BLaER1 treated with 17β-estradiol and CSF1 and Interleukin-3, amounts not matched to agents 10 nM and 100 nM (cell line): ENCODE measurements around the gene RIN1.
A peak's percentile ranks its signal among the peaks of the same experiment; 100 is the strongest.

Source experiments
- H3K27ac ChIP-seq, 11 experiments: shearing (Covaris generic); formaldehyde crosslinking; 2 replicates each; pipeline ENCODE4 v1.8.1; 2022
- H3K27me3 ChIP-seq, 11 experiments: shearing (Covaris generic); formaldehyde crosslinking; 2 replicates each; pipeline ENCODE4 v1.8.1; 2022
- H3K36me3 ChIP-seq, 11 experiments: shearing (Covaris generic); formaldehyde crosslinking; 2 replicates each; pipeline ENCODE4 v1.8.1; 2022
- H3K4me1 ChIP-seq, 10 experiments: shearing (Covaris generic); formaldehyde crosslinking; 2 replicates each; pipeline ENCODE4 v1.8.1; 2022
- H3K4me2 ChIP-seq, 11 experiments: shearing (Covaris generic); formaldehyde crosslinking; 2 replicates each; pipeline ENCODE4 v1.8.1; 2022
- H3K4me3 ChIP-seq, 10 experiments: shearing (Covaris generic); formaldehyde crosslinking; 2 replicates each; pipeline ENCODE4 v1.8.1; 2022
- H3K9ac ChIP-seq, 11 experiments: shearing (Covaris generic); formaldehyde crosslinking; 2 replicates each; pipeline ENCODE4 v1.8.1; 2022
- H3K9me3 ChIP-seq, 11 experiments: shearing (Covaris generic); formaldehyde crosslinking; replicated peaks in 1 of 11; 2 replicates each; pipeline ENCODE4 v1.8.1; 2022
- H4K20me1 ChIP-seq, 11 experiments: shearing (Covaris generic); formaldehyde crosslinking; 2 replicates each; pipeline ENCODE4 v1.8.1; 2022
- Cebpa-rat ChIP-seq, 11 experiments: shearing (Covaris generic); IDR thresholded peaks; 2 replicates each; pipeline ENCODE4 v1.8.1; 2022

Gene RIN1

DNA sequence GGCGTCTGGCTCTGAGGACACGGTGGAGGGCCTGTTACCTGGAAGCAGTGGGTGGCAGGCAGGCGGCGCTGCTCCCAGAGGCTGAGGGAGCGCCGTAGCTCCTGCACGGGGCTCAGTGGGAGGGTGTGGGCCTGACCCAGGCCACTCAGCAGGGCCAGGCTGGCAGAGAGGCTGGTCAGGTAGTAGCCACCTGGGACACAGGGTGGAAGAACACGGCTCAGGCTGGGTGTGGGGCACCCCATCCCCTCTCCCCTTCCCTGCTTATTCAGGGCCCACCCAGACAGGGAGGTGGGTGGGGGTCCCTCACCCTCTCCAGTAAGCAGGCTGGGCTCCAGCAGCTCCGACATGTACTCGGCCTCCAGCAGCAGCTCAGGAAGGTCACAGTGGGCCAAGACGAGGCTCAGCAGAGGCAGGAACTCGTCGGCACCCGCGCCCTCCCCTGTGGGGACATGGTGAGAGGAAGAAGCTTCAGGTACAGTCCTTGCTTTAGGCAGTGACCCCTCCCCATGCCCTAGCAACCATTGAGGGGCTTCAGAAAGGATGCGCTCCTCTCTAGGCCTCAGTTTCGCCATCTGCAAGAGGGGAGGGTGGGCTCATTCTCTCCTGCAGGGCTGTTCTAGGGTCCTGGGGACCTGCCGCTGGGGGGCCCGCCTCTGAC lies 2.9 kb downstream of the RIN1 start:
- Histone ChIP-seq H3K9me3 (no peaks in the 10 kb centered on the region), H3K4me3 (no peak overlapping the region), H4K20me1 (peaks cover 0 to 60% (median 19%) of the 10 kb centered on the region in 11 experiments; a peak in 16 of 22 replicates), H3K36me3 (peaks cover 7 to 42% (median 14%) of the 10 kb centered on the region in 11 experiments; a peak in 21 of 22 replicates), H3K27ac (no peak overlapping the region; a peak in 1 of 22 replicates), H3K4me1 (peaks cover 51 to 97% (median 77%) of the 10 kb centered on the region in 10 experiments), H3K27me3 (peaks cover 0 to 8% (median 0%) of the 10 kb centered on the region in 11 experiments; a peak in 3 of 22 replicates), H3K4me2 (peak overlapping the region in 10 of 11 experiments; percentile 94 to 100 (median 98); a peak in 15 of 22 replicates), H3K9ac (peak overlapping the region in 2 of 11 experiments; percentile 48 to 49; a peak in 4 of 22 replicates)
- no peak for TF ChIP-seq Cebpa-rat (IDR thresholded peaks at IDR 0.05)

DNA sequence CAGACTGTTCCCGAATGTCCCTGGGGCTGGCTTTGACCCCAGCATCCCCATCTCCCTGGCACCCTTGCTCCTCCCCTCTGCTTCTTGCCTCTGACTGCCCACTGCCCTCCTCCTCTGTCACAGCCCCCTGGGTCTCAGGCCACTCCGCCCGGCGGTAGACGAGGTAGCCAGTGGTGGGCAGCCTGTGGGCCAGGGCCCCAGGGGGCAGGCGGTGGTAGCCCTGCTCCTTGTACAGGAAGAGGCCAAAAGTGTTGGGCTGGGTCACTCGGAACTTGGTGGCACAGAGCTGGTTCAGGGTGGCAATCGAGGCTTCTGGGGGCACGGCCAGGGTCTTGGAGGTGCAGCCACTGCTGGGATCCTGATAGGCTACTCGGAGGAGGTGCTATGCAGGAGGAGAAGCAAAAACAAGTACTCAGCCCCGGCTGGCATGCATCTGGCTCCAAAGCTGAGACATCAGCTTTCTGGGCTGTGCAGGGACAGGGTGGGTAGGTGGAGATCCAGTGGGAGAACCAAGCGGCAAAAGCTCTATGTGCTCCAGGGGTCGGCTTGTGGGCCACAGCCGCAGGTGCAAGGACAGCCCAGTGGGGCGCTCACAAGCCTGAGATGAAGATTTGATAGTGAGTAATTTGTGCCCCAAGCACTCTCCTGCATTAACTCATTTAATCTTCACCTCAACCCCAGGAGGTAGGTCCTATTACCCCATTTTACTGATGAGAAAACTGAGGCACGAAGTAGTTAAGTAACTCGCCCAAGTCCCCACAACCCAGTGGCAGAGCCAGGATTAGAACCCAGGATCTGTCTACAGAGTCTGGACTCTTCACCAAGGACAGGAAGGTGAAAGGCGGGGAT lies 3.6 kb downstream of the RIN1 start:
- no peak overlapping the region for H3K4me3 ChIP-seq
- no peaks in the 10 kb centered on the region for H3K9me3 ChIP-seq
- H3K27ac ChIP-seq, result peak overlapping the region in 1 of 11 experiments; percentile 31; a peak in 1 of 22 replicates
- H3K4me1 ChIP-seq, result peaks cover 51 to 97% (median 77%) of the 10 kb centered on the region in 10 experiments
- no peak for TF ChIP-seq Cebpa-rat (IDR thresholded peaks at IDR 0.05)
- H3K9ac ChIP-seq, result peak overlapping the region in 3 of 11 experiments; percentile 8 to 33 (median 13); a peak in 1 of 22 replicates
- H3K36me3 ChIP-seq, result peaks cover 4 to 35% (median 8%) of the 10 kb centered on the region in 11 experiments; a peak in 18 of 22 replicates
- H4K20me1 ChIP-seq, result peaks cover 0 to 53% (median 14%) of the 10 kb centered on the region in 11 experiments; a peak in 16 of 22 replicates
- peaks cover 0 to 8% (median 0%) of the 10 kb centered on the region in 11 experiments; a peak in 3 of 22 replicates for H3K27me3 ChIP-seq
- H3K4me2 ChIP-seq, result peak overlapping the region in 2 of 11 experiments; percentile 3 to 98; a peak in 2 of 22 replicates

DNA sequence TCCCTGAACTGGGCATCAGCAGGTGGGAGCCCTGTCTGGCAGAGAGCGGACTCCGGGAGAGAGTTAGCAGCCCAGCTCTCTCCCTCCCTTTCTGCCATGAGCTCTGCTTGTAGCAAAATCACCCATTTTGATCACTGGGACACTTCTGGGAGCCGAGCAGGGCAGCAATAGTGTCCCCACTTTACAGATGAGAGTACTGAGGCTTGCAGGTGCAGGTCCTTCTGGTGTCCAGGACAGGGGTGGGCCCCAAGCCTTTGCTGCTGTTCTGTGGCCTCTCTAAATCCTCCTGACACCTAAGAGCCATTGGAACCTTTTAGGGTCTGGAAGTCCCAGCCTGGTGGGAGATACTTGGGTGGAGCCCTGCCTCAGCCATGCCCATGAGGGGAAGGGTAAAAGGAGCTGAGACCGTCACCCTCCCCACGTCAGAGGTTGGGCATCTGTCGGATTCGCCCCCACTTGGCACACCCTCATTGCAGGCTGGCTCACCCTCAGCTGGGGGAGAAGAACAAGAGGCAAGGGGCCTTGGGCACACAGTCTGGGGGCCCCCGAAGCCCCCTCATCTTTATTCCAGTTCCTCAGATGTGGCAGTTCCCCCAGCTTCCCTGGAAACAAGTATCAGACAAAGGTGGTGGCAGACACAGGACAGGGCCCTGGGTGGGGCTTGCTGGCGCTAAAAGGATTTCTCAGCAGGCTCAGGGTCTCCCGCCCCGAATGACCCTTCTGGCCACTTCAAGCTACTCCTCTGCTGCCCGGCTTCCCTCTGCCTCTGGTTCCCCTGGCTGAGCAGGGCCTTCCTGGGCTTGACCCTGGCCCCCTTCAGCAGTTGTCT lies 4.5 kb downstream of the RIN1 start:
- Histone ChIP-seq H3K9me3 (no peaks in the 10 kb centered on the region), H3K27ac (peak overlapping the region in 1 of 11 experiments; percentile 31; a peak in 1 of 22 replicates), H3K4me3 (no peak overlapping the region), H3K9ac (0 out of 22 replicates have a peak overlapping the region, but pooled peaks of 3 of the 11 experiments have one; percentile 13 to 33 (median 14)), H3K27me3 (peaks cover 0 to 8% (median 0%) of the 10 kb centered on the region in 11 experiments; a peak in 3 of 22 replicates), H4K20me1 (peaks cover 0 to 44% (median 5%) of the 10 kb centered on the region in 11 experiments; a peak in 15 of 22 replicates), H3K36me3 (peaks cover 0 to 29% (median 0%) of the 10 kb centered on the region in 11 experiments; a peak in 9 of 22 replicates), H3K4me2 (0 out of 22 replicates have a peak overlapping the region, but pooled peaks of 3 of the 11 experiments have one; percentile 3 to 74 (median 15)), H3K4me1 (peaks cover 51 to 97% (median 77%) of the 10 kb centered on the region in 10 experiments)
- TF ChIP-seq Cebpa-rat (IDR thresholded peaks at IDR 0.05), result no peak

DNA sequence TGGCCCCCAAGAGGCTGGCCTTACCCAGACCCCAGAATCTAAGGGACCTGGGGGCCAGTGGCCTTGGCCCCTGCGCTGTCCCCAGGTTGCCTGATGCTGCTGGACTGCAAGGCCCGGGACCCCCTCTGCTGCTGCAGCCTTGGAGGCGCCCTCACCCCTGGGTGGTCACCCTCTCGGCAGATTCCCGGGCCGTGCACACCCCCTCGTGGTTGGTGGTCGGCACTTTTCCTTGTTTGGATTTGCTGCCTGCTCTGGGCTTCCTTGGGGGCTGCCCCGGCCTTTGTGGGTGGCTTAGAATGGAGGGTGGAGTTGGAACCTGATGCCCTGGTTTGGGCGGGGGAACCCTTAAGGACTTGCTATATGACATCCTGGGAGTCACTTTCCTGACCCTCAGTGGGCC lies 5.3 kb downstream of the RIN1 start:
- H3K27ac ChIP-seq, result no peak overlapping the region
- peaks cover 0 to 8% (median 0%) of the 10 kb centered on the region in 11 experiments; a peak in 3 of 22 replicates for H3K27me3 ChIP-seq
- peaks cover 0 to 40% (median 2%) of the 10 kb centered on the region in 11 experiments; a peak in 8 of 22 replicates for H4K20me1 ChIP-seq

DNA sequence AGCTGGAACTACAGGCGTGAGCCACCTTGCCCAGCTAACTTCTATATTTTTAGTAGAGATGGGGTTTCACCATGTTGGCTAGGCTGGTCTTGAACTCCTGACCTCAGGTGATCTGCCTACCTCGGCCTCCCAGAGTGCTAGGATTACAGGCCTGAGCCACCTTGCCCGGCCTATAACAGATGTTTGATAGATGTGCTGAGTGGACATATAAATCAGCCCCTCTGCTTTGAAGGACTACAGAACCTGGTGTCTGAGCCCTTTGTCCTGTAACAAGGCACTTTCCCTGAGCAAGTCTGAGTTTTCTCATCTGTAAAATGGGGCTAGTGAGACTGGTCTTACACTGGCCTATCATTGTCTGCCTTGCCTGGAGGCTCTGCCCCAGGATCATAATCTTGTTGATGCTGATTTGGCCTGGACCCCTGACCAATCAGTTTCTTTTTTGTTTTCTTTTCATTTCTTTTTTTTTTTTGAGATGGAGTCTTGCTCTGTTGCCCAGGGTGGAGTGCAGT lies 7.0 kb downstream of the RIN1 start:
- Histone ChIP-seq H3K27me3 (no peaks in the 10 kb centered on the region; a peak in 2 of 22 replicates), H3K4me1 (peaks cover 52 to 95% (median 76%) of the 10 kb centered on the region in 10 experiments), H3K4me2 (peak overlapping the region; percentile 74 to 98 (median 92); a peak in 21 of 22 replicates), H3K36me3 (peaks cover 0 to 29% (median 0%) of the 10 kb centered on the region in 11 experiments; a peak in 9 of 22 replicates), H4K20me1 (peaks cover 0 to 25% (median 0%) of the 10 kb centered on the region in 11 experiments; a peak in 3 of 22 replicates), H3K4me3 (no peak overlapping the region), H3K27ac (peak overlapping the region in 9 of 11 experiments; percentile 19 to 100 (median 95); a peak in 14 of 22 replicates), H3K9ac (peak overlapping the region in 6 of 11 experiments; percentile 44 to 93 (median 86); a peak in 9 of 22 replicates), H3K9me3 (no peaks in the 10 kb centered on the region)
- TF ChIP-seq Cebpa-rat (IDR thresholded peaks at IDR 0.05), result no peak

More for the DNA sequence above, 5.3 kb downstream of the RIN1 start:
- H3K4me1 ChIP-seq, result peaks cover 52 to 95% (median 76%) of the 10 kb centered on the region in 10 experiments
- TF ChIP-seq Cebpa-rat (IDR thresholded peaks at IDR 0.05), result no peak
- H3K4me3 ChIP-seq, result no peak overlapping the region
- H3K9me3 ChIP-seq, result no peaks in the 10 kb centered on the region
- peaks cover 0 to 29% (median 0%) of the 10 kb centered on the region in 11 experiments; a peak in 9 of 22 replicates for H3K36me3 ChIP-seq
- H3K9ac ChIP-seq, result 0 out of 22 replicates have a peak overlapping the region, but pooled peaks of 2 of the 11 experiments have one; percentile 13 to 14
- peak overlapping the region in 3 of 11 experiments; percentile 15 to 76 (median 74); a peak in 3 of 22 replicates for H3K4me2 ChIP-seq

DNA sequence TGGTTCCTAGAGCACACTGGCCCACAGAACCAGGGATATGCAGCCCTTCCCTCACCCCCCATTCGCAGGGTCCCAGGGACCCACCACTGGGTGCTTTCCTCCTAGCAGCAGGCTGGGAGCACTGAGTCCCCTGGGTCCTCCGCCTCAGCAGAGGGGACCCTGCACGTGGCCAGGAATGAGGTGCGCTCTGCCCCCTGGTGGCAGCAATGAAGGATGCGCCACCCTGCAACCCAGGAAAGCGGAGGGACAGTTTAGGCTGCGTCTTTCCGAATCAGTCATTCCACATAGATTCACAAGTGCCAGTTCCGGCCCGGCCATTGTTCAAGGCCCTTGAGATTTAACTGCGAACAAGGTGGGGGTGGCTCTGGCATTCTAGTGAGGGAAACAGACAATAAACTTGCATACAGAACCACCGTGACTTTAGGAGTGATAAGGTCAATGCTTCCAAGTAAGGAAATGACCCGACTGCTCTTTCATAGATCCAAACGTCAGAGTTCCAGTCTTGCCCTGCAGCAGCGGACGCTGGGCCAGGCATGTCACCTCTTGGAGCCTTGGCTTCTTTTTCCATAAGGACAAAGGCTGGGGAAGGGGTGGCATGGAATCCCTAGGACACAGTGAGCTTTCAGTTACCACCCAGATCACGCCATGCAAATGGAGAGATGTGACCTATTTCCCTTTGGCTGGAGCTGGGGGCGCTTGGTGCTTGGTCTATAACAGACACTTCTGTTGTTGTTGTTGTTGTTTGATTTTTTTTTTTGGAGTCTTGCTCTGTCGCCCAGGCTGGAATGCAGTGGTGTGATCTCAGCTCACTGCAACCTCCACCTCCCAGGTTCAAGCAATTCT lies 7.7 kb downstream of the RIN1 start:
- H3K27ac ChIP-seq, result peak overlapping the region in 10 of 11 experiments; percentile 64 to 100 (median 95); a peak in 21 of 22 replicates
- H3K27me3 ChIP-seq, result no peaks in the 10 kb centered on the region
- H3K9me3 ChIP-seq, result no peaks in the 10 kb centered on the region
- H3K36me3 ChIP-seq, result peaks cover 0 to 24% (median 0%) of the 10 kb centered on the region in 11 experiments; a peak in 9 of 22 replicates
- H3K4me2 ChIP-seq, result peak overlapping the region; percentile 74 to 98 (median 92)
- TF ChIP-seq Cebpa-rat (IDR thresholded peaks at IDR 0.05), result no peak
- peaks cover 0 to 18% (median 0%) of the 10 kb centered on the region in 11 experiments; a peak in 3 of 22 replicates for H4K20me1 ChIP-seq
- peak overlapping the region in 6 of 10 experiments; percentile 4 to 59 (median 12); a peak in 7 of 20 replicates for H3K4me3 ChIP-seq
- peak overlapping the region; percentile 56 to 93 (median 83); a peak in 19 of 22 replicates for H3K9ac ChIP-seq
- H3K4me1 ChIP-seq, result peaks cover 53 to 95% (median 74%) of the 10 kb centered on the region in 10 experiments
